ENCODE results near the gene TLE4.

DNA sequence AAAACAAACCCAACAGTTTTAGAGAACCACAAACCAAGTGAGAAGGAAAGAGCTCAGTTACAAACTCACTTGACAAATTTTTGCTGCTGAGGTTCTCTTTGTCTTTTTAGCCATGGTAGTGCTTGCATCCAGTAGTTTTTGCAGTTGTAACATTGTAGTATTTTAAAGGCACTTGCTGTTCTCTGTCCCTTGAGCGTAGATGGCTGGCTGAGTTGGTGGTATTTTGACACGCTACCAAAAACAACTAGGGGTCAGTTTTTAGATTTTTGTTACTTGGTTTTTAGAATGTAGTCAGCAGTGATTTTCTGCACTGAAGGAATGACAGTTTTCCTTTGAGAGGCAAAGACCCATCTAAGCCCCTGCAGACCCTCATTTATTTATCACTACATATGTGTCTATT, 58.0 kb downstream of the TLE4 start:
- TF ChIP-seq, protein P1, sequence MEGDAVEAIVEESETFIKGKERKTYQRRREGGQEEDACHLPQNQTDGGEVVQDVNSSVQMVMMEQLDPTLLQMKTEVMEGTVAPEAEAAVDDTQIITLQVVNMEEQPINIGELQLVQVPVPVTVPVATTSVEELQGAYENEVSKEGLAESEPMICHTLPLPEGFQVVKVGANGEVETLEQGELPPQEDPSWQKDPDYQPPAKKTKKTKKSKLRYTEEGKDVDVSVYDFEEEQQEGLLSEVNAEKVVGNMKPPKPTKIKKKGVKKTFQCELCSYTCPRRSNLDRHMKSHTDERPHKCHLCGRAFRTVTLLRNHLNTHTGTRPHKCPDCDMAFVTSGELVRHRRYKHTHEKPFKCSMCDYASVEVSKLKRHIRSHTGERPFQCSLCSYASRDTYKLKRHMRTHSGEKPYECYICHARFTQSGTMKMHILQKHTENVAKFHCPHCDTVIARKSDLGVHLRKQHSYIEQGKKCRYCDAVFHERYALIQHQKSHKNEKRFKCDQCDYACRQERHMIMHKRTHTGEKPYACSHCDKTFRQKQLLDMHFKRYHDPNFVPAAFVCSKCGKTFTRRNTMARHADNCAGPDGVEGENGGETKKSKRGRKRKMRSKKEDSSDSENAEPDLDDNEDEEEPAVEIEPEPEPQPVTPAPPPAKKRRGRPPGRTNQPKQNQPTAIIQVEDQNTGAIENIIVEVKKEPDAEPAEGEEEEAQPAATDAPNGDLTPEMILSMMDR (IDR thresholded peaks at IDR 0.05; ENCODE audit: poor library complexity): no peak
- no peak for TF ChIP-seq EZH2phosphoT487 (IDR thresholded peaks at IDR 0.05; ENCODE audit: low read depth, severe bottlenecking, unreplicated experiment)
- TF ChIP-seq EZH2 (IDR thresholded peaks at IDR 0.05; ENCODE audit: borderline replicate concordance): no peak
